H4 (cell line): ENCODE data around the gene NOS2. TPM values are rescaled to one million over a fixed set of nuclear protein-coding genes. Genes with fewer than 3 reads are reported as not detected.
"Not testable (repeated sequence)": the region's sequence is repeated elsewhere in the genome, so short reads cannot be mapped to it uniquely, and the experiment has no call there.

ENCODE experiments used
- DNase-seq: peaks from one replicate; pipeline ENCODE4 v3.0.0-alpha.2; 2015; ENCODE audit warnings: low spot score
- total RNA-seq: library from RNA; depleted of rRNA; stranded (reverse); fragments of >200 nt; shearing (Covaris generic); gene quantifications from 2 replicates; pipeline ENCODE4 v1.2.3, GENCODE V29; 2014

NOS2 gene
- total RNA-seq, 1 experiment from 2014 or later, result 0.02 TPM

DNA sequence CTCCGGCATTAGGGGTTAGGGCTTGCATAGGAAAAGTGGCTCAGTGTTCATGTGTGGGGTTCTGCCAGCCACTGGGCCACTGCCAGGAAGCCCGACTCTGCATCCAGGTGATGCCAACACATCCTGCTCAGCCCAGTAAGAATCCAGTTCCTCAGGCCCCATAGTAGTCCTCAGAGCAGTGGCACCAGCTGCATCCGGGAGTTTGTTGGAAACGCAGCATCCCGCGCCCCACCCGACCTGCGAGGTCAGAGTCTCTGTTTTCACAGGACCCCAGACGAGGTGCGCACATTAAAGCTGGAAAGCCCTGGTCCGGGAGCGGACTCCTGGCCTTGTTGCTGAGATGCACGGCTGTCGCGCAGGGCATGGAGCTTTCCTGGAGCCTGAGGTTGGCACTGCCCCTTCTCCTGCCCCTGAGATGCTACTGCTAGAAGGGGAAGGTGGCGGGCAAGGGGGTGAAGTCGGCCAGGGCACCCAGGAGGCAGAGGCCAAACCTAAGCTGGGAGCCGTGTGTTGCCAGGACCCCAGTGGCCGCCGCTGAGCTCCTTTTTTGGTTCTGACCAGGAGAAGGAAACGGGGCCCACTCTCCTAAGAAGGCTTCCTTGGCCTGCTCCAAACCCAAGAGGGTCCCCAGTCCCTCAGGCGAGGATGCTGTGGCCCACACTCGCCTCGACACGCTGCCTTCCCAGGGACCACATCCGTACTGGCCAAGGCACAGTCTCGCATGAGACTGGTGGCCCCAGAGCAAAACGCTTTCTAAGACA is 44.4 kb downstream of the NOS2 start:
- no peak for DNase-seq

DNA sequence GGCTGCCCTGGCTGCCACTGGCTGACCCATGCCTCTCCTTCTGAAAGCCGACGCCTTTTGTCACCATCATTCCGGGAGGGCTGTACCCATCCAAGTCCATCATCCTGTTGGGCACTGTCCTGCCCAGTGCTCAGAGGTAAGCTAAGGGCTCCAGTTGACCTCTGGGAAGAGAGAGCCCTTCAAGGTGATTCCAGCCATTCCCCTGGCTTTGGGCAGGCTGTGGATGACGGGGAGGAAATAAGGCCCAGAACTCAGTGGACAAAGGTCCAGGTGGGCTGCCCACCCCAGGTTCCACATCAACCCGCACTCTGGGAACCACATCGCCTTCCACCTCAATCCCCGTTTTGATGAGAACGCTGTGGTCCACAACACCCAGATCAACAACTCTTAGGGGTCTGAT is 45.8 kb downstream of the NOS2 start:
- DNase-seq, result no peak

DNA sequence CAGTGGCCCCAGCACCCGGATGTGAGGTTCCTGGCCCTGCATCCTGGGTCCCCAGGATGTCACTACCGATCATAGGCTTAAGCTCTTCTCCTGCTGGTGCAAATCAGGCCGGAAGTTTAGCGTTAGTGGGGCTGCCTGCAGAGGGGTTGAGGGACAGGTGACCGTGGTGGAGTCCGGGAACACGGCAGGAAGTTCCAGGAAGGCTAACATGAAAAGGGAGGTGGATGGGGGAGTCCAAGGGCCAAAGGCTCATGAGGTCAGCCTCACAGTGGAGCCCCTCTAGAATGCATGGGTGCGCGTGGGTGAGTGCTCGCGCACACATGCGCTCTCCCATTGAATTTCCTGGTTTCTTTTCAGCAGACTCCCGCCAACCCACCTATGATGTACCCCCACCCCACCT is 46.6 kb downstream of the NOS2 start:
- not testable (repeated sequence) for DNase-seq

DNA sequence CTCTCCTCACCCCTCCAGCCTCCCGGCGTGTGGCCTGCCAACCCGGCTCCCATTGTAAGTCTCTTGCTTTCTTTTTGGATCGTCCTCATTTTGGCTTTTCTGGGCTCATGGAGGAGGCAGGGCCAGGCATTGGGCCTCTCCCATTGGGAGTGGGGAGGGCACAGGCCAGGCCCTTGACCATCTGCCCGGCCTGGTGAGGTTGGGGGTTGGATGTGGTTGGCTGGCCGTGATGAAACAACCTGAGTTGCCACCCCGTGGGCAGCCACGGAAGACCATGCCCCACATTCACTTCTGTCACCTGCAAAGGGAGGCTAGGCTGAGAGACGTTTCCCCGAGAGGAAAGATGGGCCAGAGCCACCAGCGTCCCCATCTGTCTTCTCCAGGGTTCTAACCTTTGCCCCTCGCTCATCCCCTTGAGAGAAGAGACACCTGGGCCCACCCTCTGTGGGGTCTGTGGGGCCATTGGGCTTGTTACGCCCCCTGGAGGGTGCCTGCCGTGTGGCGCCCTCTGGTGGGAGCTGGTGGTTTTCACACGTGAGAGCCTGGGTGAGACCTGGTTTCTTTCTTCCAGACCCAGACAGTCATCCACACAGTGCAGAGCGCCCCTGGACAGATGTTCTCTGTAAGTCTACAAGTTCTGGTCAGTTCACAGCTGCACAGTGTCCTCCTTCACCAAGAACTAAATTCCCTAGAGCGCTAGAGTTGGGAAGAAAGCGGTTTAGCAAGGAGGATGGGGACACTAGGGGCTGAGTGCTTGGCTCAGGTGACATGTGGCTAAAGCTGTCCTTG is 47.3 kb downstream of the NOS2 start:
- not testable (repeated sequence) for DNase-seq

DNA sequence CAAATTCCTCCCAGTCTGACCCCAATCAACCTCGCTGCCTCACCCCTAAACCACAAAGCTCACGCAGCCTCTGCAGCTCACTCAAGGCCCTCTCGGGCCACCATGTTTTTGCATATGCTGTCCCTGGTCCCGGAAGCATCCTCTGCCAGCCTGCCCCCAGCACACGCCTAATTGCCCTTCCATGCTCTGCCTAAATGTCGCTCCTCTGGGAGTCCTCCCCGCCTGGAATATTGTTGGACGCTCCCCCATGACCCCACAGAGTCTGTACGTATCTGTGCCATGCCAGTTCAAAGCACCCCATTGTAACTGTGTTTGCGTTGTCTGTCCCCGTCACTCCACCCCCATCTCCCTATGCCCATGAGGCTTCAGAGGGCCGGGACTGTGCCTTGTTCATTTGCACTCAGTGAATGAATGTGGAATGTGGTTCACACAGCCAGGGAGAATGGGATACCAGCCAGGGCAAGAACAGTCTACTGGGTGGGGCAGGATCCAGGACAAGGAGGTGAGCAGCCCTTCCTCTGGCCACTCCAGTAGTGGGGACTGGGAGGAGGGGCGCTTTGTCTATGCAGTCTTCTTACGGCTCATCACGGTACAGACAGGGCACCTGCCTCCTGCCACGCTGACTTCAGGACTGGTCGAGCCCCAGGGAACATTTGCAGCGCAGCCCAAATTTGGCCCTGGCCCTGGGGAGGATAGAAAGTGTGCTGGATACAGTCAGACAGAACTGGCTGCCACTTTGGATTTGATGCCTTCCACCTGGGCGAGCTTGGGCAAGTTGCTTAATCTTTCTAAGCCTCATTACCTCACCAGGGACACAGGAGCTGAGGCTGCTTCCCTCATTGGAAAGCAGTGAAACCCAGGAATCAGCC is 48.5 kb downstream of the NOS2 start:
- no peak for DNase-seq

DNA sequence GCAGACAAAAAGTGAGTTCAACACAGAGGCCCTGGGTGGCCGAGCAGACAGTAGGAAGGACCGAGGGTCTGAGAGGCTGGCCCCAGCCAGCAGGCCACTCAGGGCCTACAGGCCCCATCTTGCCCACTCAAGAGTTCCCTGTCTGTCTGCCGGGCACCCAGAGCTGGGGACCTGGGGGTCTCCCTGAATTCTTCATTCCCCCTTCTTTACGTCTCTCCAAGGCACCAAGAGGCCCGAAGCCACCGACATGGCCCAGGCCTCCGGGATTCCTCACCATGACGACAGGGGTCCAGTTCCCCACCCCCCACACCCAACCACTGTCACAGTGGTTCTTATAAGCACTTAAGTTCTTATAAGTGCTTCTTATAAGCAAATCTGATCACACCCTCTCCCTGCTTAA is 49.2 kb downstream of the NOS2 start:
- DNase-seq, result no peak

DNA sequence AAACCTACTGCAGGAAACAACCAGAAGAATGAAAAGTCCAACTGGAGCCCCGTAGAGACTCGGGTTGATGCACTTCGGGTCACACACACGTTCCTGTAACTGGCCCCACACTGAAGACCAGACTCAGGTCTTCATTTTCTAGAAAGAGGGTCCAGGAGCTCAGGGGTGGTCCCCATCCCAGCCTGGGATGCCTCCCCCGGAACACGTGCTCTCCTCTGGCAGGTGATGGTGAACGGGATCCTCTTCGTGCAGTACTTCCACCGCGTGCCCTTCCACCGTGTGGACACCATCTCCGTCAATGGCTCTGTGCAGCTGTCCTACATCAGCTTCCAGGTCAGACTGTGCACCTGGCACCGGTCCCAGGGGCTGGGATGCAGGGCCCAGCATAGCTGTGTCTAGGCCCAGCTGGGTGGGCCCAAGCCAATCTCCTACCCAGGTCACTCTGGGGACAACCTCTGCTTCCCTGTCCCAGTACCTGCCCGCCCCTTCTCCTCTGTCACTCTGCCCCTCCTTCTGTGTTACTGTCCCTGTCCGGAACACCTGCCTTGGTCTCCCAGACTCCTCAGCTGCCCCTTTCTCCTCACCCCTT is 50.7 kb downstream of the NOS2 start:
- not testable (repeated sequence) for DNase-seq

DNA sequence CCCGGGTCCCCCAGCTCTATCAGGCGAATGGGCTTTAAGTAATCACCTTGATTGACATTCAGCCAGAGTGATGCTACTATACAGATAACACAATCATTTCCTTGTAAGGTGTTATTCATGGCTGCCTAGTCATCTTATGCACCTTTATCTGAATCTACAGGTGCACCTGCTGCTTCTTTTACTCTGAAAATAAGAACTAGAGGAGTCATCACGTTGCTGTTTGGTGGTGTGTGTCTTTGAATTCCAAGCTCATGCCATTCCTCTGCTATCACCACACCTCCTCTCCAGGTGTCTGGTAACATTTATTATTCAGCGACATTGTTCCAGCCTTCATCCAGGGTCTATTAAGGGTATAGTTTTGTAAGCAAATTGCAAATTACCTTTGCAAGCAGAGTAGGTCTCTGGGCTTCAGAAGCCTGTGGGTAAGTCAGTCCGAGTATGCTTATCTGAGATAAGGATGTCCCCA is 51.9 kb downstream of the NOS2 start:
- DNase-seq, result no peak

DNA sequence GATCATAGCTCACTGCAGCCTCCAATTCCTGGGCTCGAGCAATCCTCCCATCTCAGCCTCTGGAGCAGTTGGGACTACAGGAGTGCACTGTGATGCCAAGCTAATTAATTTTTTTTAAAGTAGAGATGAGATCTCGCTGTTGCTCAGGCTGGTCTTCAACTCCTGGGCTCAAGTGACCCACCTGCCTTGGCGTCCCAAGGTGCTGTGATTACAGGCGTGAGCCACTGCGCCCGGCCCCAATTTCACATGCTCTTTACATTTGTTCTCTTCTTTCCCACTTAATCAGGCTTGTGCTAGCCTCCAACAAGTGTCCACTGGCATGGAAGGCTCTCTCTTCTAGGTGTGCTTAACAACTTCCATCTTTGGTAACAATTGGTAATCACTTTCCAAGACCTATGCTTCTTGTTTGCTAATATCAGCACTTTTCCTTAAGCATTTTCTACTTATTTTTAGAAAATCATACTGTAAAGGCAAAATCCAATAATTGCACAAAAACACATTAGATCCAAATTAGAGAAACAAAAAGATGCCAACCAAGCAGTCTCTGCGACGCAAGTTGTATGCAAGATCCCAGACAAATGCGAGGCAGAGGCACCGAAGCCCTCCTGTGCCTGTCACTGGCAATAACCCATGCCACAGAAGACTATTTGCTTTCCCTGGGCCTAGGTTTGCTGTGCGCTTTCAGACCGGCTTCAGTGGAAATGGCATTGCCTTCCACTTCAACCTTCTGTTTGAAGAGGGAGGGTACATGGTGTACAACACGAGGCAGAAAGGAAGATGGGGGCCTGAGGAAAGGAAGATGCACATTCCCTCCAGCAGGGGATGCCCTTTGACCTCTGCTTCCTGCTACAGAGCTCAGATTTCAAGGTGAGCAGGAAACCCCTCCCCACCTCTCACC is 52.6 kb downstream of the NOS2 start:
- DNase-seq, result no peak

DNA sequence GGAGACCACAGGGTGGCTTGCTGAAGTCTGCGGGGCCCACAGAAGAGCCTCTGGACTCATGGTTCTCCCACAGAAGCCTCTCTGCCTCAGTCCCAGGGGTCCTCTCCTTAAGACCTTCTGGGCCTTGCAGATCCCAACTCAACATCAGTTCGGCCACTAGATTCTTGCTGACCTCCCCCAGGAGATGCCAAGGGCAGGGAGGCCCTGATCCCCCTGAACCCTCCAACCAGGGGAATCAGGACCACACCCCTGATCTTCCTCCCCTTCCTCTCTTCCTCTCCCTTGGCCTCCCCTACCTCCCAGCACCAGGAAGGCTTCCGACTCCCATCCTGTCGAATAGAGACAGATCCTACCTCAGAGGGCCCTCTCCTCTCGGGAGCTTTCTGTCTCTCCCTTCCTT is 53.4 kb downstream of the NOS2 start:
- no peak for DNase-seq

DNA sequence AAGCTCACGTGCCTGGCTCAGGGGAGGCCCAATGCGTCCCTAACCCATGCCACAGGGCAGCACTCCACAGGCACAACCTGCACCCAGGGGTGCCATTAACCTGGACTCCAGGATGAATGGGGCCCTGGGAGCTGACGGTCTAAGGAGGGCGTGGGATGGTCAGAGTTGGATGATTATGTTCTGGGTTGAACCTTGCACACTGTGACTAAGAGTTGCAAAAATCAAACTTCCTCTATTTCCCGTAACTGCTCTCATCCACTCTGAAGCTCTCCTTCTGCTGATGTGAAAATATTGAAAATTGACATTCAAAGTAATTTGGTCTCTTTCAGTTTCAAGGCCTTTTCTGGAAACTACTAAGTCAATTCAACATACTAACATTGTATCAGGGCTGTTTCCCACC is 54.0 kb downstream of the NOS2 start:
- not testable (repeated sequence) for DNase-seq

DNA sequence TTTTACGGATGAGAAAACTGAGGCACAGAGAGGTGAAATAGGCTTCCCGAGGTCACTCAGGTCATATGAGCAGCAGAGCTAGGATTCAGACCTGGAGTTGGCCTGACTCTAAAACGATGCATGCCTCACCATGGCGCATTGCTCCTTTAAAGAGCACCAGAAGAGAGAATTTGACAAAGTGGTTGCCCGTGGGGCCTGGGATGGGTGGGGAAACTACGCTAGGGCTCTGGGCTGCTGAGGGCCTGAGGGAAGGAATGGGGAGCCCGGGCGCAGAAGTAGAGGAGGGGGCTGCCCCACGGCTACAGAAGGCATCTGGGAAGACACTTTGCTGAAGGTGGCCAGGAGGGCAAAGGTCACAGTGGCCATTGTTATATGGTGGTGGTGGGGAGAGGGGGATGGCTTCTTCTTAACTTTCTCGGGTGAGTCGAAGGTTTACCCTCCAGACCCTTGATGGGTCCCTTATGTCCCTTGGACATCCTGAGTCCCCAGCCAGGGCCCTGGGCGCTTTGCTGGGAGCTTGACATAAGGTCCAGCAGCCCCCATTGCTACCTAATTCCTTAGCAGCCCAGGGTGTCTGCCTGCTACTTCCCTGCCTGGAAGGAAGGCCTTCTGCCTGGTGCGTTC is 55.0 kb downstream of the NOS2 start:
- not testable (repeated sequence) for DNase-seq

DNA sequence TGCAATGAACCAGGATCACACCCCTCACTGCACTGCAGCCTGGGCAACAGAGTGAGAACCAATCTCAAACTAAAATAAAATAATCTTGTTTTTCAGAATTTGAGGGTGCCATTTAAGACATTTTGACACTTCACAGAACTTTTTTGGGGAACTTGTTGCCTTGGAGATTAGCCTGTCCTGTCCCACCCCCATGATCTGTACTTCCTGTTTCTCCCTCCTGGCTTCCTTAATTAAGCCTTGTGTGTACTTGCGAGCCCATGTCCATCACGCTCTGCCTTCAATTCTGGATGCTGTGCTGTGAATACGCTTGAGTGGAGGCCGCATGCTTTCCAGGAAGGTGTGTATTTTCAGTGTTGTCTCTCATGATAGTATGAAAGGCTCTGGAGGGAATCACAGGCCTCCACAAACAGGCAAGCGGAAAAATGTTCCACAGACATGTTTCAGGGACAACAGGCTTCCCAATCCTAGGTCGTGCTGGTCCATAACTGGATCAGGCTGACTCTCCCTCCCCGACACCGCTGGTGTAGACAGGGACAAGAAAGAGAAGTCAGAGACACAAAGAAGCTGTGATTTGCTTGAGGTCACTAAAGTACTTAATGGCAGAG is 56.9 kb downstream of the NOS2 start:
- no peak for DNase-seq

DNA sequence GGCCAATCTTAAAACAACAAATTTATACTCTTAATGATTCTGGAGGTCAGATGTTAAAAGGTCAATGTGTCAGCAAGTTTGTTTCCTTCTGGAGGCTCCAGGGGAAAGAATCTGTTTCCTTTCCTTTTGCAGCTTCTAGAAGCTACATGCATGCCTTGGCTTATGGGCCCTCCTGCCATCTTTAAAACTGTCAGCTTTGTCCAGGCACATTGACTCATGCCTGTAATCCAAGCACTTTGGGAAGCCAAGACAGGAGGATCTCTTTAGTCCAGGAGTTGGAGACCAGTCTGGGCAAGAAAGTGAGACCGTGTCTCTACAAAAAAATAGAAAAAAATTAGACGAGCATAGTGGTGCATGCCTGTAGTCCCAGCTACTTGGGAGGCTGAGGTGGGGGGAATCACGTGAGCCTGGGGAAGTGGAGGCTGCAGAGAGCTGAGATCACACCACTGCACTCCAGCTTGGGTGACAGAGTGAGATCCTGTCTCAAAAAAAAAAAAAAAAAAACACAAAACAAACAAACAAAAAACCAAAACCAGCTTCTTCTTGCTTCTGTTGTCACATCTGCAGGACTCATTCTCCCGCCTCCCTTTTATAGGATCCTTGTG is 58.3 kb downstream of the NOS2 start:
- no peak for DNase-seq

DNA sequence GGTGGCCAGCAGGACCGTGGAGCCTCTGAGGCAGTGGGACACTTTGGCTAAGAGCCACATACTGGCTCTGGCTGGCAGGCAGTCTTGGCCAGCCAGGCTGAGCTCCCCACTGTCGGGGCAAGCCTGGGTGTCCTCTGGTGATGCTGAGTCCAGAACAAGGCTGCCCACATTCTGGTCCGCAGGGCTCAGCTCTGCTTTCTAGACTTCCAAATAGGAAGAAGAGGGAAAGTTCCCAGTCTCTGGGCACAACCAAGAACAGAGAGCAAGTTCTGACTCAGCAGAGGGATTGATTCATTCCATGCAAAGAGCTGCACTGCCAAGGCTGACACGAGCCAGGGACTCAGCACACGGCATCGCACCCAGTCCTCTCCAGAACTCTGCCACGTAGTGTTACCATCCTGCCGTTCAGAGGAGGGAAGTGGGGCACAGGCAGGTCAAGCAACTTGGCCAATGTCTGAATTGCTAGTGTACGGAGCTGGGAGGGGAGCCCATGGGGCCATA is 58.9 kb downstream of the NOS2 start:
- no peak for DNase-seq

DNA sequence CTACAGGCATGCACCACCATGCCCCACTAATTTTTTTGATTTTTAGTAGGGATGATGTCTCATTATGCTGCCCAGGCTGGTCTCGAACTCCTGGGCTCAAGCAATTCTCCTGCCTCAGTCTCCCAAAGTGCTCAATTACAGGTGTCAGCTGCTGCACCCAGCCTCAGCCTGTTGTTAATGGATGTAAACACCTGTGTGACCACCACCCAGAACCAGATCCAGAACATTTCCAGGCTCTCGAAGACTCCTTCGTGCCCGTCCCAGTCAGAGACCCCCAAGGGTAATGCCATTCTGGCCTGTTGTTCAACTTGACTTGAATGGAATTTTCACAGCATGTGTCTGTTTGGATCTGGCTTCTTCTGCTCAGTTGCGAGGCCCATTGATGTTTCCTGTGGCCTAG is 59.8 kb downstream of the NOS2 start:
- not testable (repeated sequence) for DNase-seq

DNA sequence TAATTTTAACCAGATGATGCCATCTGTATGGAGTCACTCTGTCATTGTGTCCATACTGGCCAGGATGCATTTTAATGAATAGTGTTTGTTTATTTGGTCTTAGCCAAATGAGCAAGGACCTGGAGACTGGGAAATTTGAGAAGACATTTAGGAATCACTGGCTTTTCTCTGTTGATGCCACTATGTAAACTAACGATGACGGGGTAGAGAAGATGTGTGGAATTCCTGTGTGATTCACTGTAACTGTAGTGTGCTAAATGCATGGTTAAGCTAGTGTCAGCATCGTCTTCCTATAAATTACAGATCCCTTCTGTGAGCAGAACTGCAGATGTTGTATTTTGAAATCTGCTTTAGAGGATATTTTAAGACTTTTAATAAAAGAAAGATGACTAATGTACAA is 66.6 kb downstream of the NOS2 start:
- DNase-seq, result peak; percentile 65

DNA sequence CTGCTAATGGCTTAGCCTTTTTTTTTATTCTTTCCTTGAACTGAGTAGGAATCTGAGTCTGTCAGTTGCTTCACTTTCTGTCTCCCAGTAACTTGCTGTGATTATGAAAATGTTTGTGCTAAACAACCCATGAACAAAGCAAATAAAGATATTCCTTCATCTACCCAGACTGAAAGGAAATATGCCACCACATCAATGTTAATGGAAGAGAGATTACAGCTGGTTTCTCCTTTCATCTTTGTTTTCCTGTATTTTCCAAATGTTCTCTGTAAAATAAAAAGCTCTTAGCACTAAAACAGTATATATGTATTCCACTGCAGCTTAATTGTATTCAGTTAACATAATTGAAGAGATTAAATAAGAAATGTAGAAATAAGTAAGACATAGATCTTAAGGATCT is 67.6 kb downstream of the NOS2 start:
- not testable (repeated sequence) for DNase-seq

DNA sequence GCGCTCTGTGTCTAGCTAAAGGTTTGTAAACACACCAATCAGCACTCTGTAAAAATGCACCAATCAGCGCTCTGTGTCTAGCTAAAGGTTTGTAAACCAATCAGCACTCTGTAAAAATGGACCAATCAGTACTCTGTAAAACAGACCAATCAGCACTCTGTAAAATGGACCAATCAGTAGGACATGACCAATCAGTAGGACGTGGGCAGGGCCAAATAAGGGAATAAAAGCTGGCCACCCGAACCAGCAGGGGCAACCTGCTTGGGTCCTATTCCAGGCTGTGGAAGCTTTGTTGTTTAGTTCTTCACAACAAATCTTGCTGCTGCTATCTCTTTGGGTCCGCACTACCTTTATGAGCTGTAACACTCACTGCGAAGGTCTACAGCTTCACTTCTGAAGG is 74.3 kb downstream of the NOS2 start:
- DNase-seq, result not testable (repeated sequence)
